Esophagus muscularis mucosa (tissue), 4 donors: ENCODE measurements around the gene TMEM108. TPM values are rescaled to one million over a fixed set of nuclear protein-coding genes. Genes with fewer than 3 reads are reported as not detected.

Experiments used
- DNase-seq: peaks from one replicate; pipeline ENCODE4 v3.0.0-alpha.2; 2017; ENCODE audit errors: extremely low spot score
- H3K27ac ChIP-seq, 4 donors: fragments of 200-600 bp; sonication (generic); replicated peaks in 1 of 4; 1 replicate in 3 of 4; 2 replicates in 1 of 4; pipeline ENCODE4 v1.5.1; 2016 to 2019; ENCODE audit warnings: mild to moderate bottlenecking in 1 of 4
- H3K27me3 ChIP-seq, 4 donors: fragments of 200-600 bp; sonication (generic); one replicate each; pipeline versions ENCODE4 v1.5.1 to v1.6.0; 2016 to 2019
- H3K36me3 ChIP-seq, 4 donors: fragments of 200-600 bp; sonication (generic); one replicate each; pipeline ENCODE4 v1.5.1; 2016 to 2019
- H3K4me1 ChIP-seq, 4 donors: fragments of 200-600 bp; sonication (generic); one replicate each; pipeline ENCODE4 v1.5.1; 2016 to 2019
- H3K4me3 ChIP-seq, 4 donors: fragments of 200-600 bp; sonication (generic); 1 replicate in 2 of 4; 2 replicates in 2 of 4; pipeline ENCODE4 v1.5.1; 2016 to 2019; ENCODE audit warnings: mild to moderate bottlenecking in 4 of 4, moderate library complexity in 1 of 4
- H3K9me3 ChIP-seq, 4 donors: fragments of 200-600 bp; sonication (generic); 1 replicate in 3 of 4; 2 replicates in 1 of 4; pipeline ENCODE4 v1.5.1; 2016 to 2019
- EP300 ChIP-seq: sonication (generic); formaldehyde crosslinking; IDR thresholded peaks from one replicate; pipeline ENCODE4 v1.6.1; 2017; ENCODE audit warnings: antibody characterized with exemption
- POLR2A ChIP-seq: fragments of 450-650 bp; IDR thresholded peaks from one replicate; pipeline ENCODE4 v1.6.1; 2017; ENCODE audit warnings: antibody characterized with exemption, moderate library complexity, mild to moderate bottlenecking, low read depth
- POLR2AphosphoS5 ChIP-seq, 2 donors: sonication (generic); formaldehyde crosslinking; IDR thresholded peaks; one replicate each; pipeline ENCODE4 v1.6.1; 2017; ENCODE audit warnings: antibody characterized with exemption in 2 of 2
- WGBS: methylation state at CpG from one replicate; pipeline ENCODE4 v1.1.5; 2018; 5-methylcytosine and 5-hydroxymethylcytosine counted together
- intact Hi-C: fragments of 100-400 bp; cut with DNase I; formaldehyde crosslinking; loops from one replicate; pipeline ENCODE4 v1.15.1; 2023
- total RNA-seq, 4 donors: library from RNA; depleted of rRNA; stranded (reverse); fragments of >200 nt; gene quantifications; one replicate each; pipeline versions ENCODE4 v1.1.0 to v1.2.1, GENCODE V29; 2016
- TF ChIP-seq, protein P1 (sequence below), 3 experiments: fragments of 200-600 bp in 2 of 3; fragments of 450-650 bp in 1 of 3; sonication (generic) in 2 of 3; IDR thresholded peaks; one replicate each; pipeline ENCODE4 v1.5.1; 2017 to 2019; ENCODE audit warnings: antibody characterized with exemption in 3 of 3, mild to moderate bottlenecking in 2 of 3, moderate library complexity in 1 of 3

The TMEM108 gene
- total RNA-seq, 4 donors from 2014 or later, result 8.6 to 12.1 (median 11.2) TPM

DNA sequence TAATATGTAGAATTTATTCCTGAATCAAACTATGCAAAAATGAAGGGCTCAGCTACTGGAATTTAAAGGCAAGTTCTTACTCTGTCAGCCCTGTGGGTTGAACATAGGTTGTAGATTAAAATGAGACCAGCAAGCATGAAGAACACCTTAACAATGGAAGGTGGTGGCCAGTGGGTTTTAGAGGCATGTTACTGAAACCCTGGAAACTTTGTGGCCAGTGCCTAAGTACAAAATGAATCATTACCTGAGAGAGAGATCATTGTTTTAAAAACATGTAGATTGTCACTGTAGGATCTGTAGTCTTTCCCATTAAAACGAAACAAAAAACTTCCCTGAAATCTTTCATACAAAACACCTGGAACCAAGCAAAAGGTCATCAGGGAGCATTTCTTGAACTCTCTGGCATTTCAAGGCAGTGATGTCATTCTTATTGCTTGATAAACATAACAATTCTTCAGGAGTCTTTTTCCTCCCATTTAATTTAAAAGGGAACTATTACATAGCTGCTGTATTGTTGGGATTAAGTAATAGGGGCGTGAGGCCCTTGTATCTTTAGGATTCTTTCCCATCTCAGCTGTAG, 51.8 kb downstream of the TMEM108 start:
- Histone ChIP-seq H3K36me3 (no peaks in the 10 kb centered on the region), H3K27me3 (no peaks in the 10 kb centered on the region), H3K4me3 (no peak overlapping the region), H3K4me1 (peaks cover 3 to 24% (median 8%) of the 10 kb centered on the region in 4 donors), H3K9me3 (no peaks in the 10 kb centered on the region), H3K27ac (no peak overlapping the region)
- no peak for TF ChIP-seq EP300
- no peak for TF ChIP-seq POLR2A
- TF ChIP-seq, protein P1, sequence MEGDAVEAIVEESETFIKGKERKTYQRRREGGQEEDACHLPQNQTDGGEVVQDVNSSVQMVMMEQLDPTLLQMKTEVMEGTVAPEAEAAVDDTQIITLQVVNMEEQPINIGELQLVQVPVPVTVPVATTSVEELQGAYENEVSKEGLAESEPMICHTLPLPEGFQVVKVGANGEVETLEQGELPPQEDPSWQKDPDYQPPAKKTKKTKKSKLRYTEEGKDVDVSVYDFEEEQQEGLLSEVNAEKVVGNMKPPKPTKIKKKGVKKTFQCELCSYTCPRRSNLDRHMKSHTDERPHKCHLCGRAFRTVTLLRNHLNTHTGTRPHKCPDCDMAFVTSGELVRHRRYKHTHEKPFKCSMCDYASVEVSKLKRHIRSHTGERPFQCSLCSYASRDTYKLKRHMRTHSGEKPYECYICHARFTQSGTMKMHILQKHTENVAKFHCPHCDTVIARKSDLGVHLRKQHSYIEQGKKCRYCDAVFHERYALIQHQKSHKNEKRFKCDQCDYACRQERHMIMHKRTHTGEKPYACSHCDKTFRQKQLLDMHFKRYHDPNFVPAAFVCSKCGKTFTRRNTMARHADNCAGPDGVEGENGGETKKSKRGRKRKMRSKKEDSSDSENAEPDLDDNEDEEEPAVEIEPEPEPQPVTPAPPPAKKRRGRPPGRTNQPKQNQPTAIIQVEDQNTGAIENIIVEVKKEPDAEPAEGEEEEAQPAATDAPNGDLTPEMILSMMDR (IDR thresholded peaks at IDR 0.05), result no peak
- TF ChIP-seq POLR2AphosphoS5 (IDR thresholded peaks at IDR 0.05), result no peak
- WGBS, result 67% methylated on average over 2 of the region's 2 CpGs
- intact Hi-C loops, result no loop called here
- no peak for DNase-seq

- H3K4me3 ChIP-seq, result no peak overlapping the region
- intact Hi-C loops, result no loop called here
- 70% methylated on average over 2 of the region's 2 CpGs for WGBS
- peaks cover 3 to 16% (median 12%) of the 10 kb centered on the region in 4 donors for H3K4me1 ChIP-seq
- no peaks in the 10 kb centered on the region for H3K9me3 ChIP-seq
- no peaks in the 10 kb centered on the region for H3K27me3 ChIP-seq
- TF ChIP-seq POLR2AphosphoS5 (IDR thresholded peaks at IDR 0.05) (no peak), POLR2A (no peak), EP300 (no peak)
- TF ChIP-seq, protein P1 (IDR thresholded peaks at IDR 0.05), result no peak
- no peak for DNase-seq
- H3K36me3 ChIP-seq, result no peaks in the 10 kb centered on the region
- peak overlapping the region in 1 of 4 donors; percentile 32 for H3K27ac ChIP-seq
These were observed 54.5 kb downstream of the TMEM108 start for GRCh38 chr3:133092681-133093080.

GRCh38 chr3:133093366-133093765, 55.2 kb downstream of the TMEM108 start:
- intact Hi-C loops, result no loop called here
- Histone ChIP-seq H3K4me1 (peaks cover 3 to 16% (median 12%) of the 10 kb centered on the region in 4 donors), H3K27me3 (no peaks in the 10 kb centered on the region), H3K4me3 (no peak overlapping the region), H3K36me3 (no peaks in the 10 kb centered on the region), H3K27ac (peak overlapping the region in 1 of 4 donors; percentile 32), H3K9me3 (no peaks in the 10 kb centered on the region)
- DNase-seq, result no peak
- 33% methylated on average over 1 of the region's 1 CpG for WGBS
- no peak for TF ChIP-seq POLR2A
- TF ChIP-seq POLR2AphosphoS5 (IDR thresholded peaks at IDR 0.05), result no peak
- TF ChIP-seq, protein P1 (IDR thresholded peaks at IDR 0.05), result no peak
- TF ChIP-seq EP300, result no peak

DNA sequence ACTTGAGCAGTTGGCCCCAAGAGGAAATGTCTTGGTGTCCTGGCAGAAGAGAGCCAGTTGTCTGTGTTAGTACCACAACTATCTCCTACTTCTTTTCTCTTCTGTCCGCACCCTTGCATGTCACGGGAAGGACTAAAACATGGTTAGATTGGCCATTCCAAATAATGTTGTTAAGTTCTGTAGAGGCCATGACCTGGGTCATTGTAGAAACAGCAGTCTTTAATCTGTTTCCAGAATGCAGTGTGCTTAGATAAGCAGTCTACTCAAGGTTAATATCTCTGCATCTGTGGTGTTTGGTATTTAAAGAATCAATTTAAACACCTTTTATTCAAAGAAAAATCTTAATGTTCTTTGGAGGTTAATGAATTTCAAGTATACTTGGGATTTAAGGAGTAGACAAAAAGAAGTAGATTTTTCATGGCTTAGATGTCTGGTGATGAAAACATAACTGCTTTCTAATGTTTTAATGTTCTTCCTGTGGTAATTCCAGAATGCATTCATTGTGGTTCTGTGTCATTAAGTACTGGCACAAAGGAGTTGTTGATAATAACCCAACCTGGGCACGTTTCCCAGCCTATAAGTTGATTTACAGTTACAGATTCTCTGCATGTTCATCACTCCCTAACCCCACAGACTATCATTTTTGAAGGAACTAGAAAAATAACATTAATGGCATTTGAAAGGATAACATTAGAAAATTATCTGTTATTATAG, 58.9 kb downstream of the TMEM108 start:
- Histone ChIP-seq H3K4me3 (no peak overlapping the region), H3K9me3 (no peaks in the 10 kb centered on the region), H3K27ac (no peak overlapping the region), H3K36me3 (no peaks in the 10 kb centered on the region), H3K27me3 (no peaks in the 10 kb centered on the region), H3K4me1 (peaks cover 3 to 16% (median 9%) of the 10 kb centered on the region in 4 donors)
- WGBS, result 66% methylated on average over 3 of the region's 3 CpGs
- TF ChIP-seq POLR2AphosphoS5 (IDR thresholded peaks at IDR 0.05), result no peak
- TF ChIP-seq, protein P1 (IDR thresholded peaks at IDR 0.05), result no peak
- TF ChIP-seq POLR2A, result no peak
- TF ChIP-seq EP300, result no peak
- DNase-seq, result no peak
- intact Hi-C loops, result no loop called here
